Measurements from ENCODE around the gene NUDT3.

DNA sequence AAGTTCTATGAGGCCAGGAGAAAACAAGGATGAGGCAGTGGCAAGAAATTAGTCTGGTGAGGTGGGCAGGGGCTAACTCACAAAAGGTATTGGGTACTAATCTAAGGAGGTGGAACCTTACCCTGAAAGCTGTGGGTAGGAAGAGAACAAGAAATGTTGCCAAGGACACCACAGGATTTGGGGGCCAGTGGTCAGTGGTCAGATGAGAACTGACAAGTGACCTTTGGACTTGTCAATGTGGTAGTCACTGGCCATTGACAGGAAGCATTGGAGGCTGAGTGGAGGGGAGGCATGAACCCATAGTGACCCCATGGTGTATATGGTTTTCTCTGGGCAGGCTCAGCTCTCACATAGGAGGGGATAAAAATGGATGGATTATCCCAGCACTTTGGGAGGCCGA lies 118.3 kb downstream of the NUDT3 start:
- TF ChIP-seq ZNF165 (CRISPR knock-in tag; IDR thresholded peaks at IDR 0.05; ENCODE audit: borderline replicate concordance) (no peak), CREB1 (IDR thresholded peaks at IDR 0.05) (no peak), CREB1 (CRISPR knock-in tag; IDR thresholded peaks at IDR 0.05) (no peak), ZFP91 (CRISPR knock-in tag; IDR thresholded peaks at IDR 0.05) (no peak), CREM (IDR thresholded peaks at IDR 0.05; ENCODE audit: low read depth) (no peak), ZNF217 (CRISPR knock-in tag; IDR thresholded peaks at IDR 0.05) (no peak), EHMT2 (IDR thresholded peaks at IDR 0.05) (no peak)
